MM.1S (cell line): ENCODE data around the gene APOE.

Source experiments
- CTCF ChIP-seq: fragments of 300-600 bp; sonication (generic); IDR thresholded peaks from 2 replicates; pipeline ENCODE4 v1.5.1; 2016; ENCODE audit warnings: antibody characterized with exemption, low read length, mixed read lengths
- EZH2 ChIP-seq: fragments of 300-600 bp; sonication (generic); optimal IDR thresholded peaks from 2 replicates; pipeline ENCODE3; 2017; ENCODE audit warnings: low read depth, mild to moderate bottlenecking, antibody characterized with exemption, low read length, mixed read lengths

DNA sequence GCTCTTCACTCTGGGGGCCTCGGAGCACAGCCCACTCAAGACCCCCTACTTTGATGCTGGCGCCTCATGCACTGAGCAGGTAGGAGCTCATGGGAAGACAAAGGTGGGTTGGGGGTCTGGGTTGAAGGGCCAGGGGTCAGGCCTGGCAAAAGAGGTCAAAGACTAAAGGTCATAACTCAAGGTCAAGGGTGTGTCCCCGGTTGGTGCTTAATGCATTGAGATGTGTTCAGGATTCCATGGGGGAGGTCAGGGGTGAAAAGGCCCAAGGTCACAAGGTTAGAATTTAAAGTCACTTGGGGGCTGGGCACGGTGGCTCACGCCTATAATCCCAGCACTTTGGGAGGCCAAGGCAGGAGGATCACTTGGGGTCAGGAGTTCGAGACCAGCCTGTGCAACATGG, 19.5 kb upstream of the APOE start:
- TF ChIP-seq EZH2 (no peak), CTCF (no peak)
